NCI-H748 (cell line): Measurements from ENCODE around the gene FAM20C.

Experiments used
- DNase-seq: peaks from one replicate; lab custom pipeline; 2025; ENCODE audit not compliant: unreplicated experiment; lab: John Stamatoyannopoulos, UW

The FAM20C gene

GRCh38 chr7:300546-301290 lies 108.3 kb downstream of the FAM20C start:
- DNase-seq, result no peak

- no peak for DNase-seq
Observed at GRCh38 chr7:301291-302053, 109.1 kb downstream of the FAM20C start.

DNA sequence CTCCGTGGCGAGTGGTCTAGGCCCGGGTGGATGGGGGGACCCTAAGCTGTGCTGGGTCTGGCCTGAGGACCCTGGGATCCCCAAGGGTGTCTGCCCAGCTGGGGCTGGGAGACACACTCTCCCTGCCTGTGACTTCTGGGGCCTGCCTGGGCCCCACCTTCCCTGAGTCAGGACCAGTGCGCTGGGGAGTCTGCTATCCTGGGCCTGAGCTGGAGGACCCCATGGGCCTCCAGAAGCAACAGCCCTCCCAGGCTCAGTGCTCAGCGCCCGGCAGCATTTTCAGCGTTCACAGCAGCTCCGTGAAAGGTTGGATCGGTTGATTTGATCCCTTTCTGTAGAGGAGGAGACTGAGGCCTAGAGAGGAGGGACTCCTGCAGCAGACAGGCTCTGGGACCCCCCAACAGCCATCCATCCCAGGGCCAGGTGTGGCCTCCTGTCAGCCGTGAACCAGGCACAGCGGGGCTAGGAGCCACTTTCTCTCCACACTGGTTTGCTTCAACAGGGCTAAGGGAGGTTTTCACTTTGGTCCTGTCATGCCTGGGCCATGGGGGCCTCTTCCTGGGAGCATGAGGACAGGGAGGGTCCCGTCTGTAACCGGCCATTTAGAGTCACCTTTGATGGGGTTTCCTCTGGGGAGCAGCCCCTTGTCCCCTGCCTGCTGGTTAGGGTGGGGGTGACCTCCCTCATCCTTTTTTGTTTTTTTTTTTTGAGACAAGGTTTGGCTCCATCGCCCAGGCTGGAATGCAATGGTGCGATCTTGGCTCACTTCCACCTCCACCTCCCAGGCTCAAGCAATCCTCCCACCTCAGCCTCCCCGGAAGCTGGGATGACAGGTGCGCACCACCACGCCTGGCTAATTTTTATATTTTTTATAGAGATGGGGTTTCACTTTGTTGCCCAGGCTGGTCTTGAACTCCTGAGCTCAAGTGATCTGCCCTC lies 110.0 kb downstream of the FAM20C start:
- DNase-seq, result no peak

- DNase-seq, result no peak
Observed at GRCh38 chr7:303425-303824, 111.1 kb downstream of the FAM20C start.

GRCh38 chr7:303884-304573 lies 111.7 kb downstream of the FAM20C start:
- DNase-seq, result no peak

DNA sequence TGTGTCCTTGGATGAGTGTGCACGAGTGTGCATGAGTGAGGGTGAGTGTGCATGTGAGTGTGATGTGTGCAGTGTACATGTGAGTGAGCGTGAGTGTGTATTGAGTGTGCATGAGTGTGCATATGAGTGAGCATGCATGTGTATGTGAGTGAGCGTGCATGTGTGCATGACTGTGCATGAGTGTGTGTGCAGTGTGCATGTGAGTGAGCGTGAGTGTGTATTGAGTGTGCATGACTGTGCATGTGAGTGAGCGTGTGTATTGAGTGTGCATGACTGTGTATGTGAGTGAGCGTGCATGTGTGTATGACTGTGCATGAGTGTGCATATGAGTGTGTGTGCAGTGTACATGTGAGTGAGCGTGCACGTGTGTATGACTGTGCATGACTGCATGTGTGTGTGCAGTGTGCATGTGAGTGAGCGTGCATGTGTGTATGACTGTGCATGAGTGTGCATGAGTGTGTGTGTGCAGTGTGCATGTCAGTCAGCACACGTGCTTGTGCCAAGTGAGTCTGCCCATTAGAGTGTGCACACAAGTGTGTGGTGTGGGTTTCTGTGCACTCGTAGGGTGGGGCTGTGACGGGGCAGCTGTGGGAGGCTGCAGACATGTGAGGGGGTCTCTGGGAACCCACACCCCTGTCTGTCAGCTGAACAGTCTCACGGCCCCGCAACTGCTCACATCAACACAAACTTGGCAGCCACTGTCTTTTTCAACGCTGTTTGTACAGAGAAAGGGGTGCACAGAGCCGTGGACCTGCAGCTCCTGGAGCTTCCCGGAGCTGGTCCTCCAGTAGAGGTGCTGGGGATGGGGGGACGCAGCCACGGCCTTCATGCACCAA lies 112.4 kb downstream of the FAM20C start:
- no peak for DNase-seq

- DNase-seq, result peak; percentile 25
Observed at GRCh38 chr7:305410-306151, 113.2 kb downstream of the FAM20C start.

DNA sequence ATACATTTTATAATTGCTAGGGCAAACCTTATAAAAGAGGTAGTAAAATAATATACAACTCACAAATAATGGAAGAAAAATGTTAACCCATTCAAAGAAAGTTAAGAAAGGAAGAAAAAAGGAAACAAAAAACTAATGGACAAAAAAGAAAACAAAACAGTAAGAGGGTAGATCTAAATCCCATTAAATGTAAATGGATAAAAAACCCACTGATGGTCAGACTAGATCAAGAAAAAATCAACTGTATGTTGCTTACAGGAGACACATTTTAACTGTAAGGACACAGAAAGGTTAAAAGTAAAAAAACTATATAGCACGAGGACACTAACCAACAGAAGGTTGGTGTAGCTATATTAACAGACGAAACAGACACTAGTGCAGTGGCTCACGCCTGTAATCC lies 115.6 kb downstream of the FAM20C start:
- no peak for DNase-seq

- no peak for DNase-seq
Observed at GRCh38 chr7:309586-310228, 117.3 kb downstream of the FAM20C start.
